Choroid plexus epithelial cell (primary cell): ENCODE measurements around the gene ASB7.

Experiments used
- DNase-seq: peaks from one replicate; pipeline ENCODE4 v3.0.0-alpha.2; 2010; ENCODE audit warnings: low read depth
- H3K4me3 ChIP-seq: 2 replicates; pipeline ENCODE4 v1.5.1; 2011; ENCODE audit warnings: low read depth, mild to moderate bottlenecking, control low read depth, low read length, moderate library complexity
- CTCF ChIP-seq: conservative IDR thresholded peaks from 2 replicates; pipeline ENCODE4 v1.5.1; 2011; ENCODE audit warnings: low read depth, mild to moderate bottlenecking, control low read depth, inconsistent platforms, low read length, moderate library complexity

Gene ASB7

DNA sequence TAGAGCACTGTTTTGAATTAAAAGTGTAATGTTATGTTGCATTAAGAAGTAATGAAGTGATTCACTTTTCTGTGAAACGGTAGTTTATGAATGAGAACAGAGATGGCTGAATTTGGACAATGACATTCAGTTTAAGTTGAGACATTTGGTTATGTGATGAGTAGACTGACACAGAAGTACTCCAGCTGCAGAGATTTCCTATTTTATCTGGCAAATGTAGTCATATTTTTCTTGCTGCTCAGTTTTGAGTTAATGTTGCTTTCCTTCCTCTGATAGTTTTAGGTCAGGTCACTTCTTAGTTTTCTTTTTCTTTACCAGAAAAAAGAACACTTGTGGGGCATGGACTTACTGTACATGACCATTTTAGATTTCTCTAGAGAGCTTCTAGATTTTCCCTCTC is 51.2 kb downstream of the ASB7 start:
- no peak for DNase-seq
- TF ChIP-seq CTCF: no peak

DNA sequence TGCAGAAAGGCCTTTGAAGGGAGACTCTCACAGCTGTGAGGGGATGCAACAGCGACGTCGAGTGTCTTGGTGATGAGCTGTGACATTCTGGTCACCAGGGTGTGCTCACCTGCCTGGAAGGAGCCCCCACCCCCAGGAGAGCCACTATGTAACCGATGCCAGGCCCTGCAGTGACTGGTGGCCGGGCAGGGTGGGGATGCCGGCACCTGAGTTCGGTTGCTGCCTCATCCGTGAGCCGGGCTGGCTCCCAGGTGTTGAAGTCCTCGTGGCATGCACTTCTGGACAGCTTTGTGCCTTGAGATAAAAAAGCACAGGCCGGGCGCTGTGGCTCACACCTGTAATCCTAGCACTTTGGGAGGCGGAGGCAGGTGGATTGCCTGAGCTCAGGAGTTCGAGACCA is 56.5 kb downstream of the ASB7 start:
- H3K4me3 ChIP-seq: no peak overlapping the region
- no peak for TF ChIP-seq CTCF
- DNase-seq: no peak

More for the DNA sequence above, 51.2 kb downstream of the ASB7 start:
- H3K4me3 ChIP-seq: no peak overlapping the region

GRCh38 chr15:100661156-100661555 is 58.8 kb downstream of the ASB7 start:
- no peak overlapping the region for H3K4me3 ChIP-seq
- no peak for TF ChIP-seq CTCF
- no peak for DNase-seq

GRCh38 chr15:100663086-100663914 is 60.9 kb downstream of the ASB7 start:
- H3K4me3 ChIP-seq: no peak overlapping the region
- DNase-seq: no peak
- TF ChIP-seq CTCF: peak; percentile 60

DNA sequence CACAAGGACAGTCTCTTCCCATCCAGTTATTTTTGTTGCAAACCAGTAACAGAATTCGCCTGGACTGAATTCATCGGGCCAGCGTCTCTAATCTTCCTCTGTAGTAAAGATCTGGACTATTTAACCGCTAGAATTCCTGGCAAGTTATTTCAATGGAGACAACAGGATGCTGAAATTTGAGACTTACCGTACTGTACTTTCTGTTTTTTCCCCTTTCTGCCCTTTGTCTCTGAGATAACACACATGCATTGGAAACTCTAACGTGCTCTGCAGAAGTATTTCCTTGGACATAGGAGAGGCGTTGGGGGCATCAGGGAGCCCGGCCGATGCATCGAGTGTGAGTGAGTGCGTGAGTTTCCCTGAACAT is 61.5 kb downstream of the ASB7 start:
- no peak for TF ChIP-seq CTCF
- peak overlapping the region; percentile 32 for H3K4me3 ChIP-seq
- peak; percentile 52 for DNase-seq

DNA sequence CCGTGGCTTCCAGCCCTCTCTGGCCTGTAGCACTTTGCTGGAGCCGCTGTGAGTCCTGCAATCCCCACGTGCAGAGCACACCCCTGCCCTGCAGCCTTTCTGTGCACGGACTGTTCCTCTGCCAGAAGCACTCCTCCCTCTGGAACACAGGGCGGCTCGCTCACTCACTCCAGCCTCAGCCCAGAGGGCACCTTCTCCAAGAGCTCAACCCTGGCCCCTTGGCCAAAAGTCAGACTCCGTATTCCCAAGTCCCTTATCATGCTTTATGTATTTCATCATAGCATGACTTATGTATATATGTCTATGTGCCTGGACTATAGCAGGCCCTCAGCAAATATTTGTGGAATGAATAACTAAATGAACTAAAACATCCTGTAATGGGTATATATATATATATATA is 63.2 kb downstream of the ASB7 start:
- no peak overlapping the region for H3K4me3 ChIP-seq
- no peak for TF ChIP-seq CTCF
- no peak for DNase-seq
